ENCODE measurements around the gene FRS2.

FRS2 gene

DNA sequence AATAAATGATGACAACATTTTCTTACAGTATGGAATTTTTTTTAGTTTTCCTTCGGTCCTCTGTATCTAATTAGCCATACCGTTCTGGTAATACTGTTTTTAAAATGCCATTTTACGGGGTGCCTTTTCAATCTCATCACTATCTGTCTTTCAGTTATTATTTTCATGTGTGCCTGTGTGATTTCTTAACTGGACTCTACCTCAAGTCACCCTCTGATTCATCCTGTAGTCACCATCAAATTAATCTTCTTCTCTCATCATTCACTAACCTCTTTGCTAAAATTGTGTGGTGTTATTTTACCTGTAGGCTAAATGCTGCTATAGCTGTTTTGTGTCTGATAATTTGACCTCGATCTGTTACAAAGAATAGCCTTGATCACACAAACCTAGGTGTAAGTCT, 99.0 kb downstream of the FRS2 start:
- DNase-seq (ENCODE audit: extremely low read depth, low read depth): no peak
- TF ChIP-seq, protein P1, sequence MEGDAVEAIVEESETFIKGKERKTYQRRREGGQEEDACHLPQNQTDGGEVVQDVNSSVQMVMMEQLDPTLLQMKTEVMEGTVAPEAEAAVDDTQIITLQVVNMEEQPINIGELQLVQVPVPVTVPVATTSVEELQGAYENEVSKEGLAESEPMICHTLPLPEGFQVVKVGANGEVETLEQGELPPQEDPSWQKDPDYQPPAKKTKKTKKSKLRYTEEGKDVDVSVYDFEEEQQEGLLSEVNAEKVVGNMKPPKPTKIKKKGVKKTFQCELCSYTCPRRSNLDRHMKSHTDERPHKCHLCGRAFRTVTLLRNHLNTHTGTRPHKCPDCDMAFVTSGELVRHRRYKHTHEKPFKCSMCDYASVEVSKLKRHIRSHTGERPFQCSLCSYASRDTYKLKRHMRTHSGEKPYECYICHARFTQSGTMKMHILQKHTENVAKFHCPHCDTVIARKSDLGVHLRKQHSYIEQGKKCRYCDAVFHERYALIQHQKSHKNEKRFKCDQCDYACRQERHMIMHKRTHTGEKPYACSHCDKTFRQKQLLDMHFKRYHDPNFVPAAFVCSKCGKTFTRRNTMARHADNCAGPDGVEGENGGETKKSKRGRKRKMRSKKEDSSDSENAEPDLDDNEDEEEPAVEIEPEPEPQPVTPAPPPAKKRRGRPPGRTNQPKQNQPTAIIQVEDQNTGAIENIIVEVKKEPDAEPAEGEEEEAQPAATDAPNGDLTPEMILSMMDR (IDR thresholded peaks at IDR 0.05; ENCODE audit: low read depth, low read length): no peak

DNA sequence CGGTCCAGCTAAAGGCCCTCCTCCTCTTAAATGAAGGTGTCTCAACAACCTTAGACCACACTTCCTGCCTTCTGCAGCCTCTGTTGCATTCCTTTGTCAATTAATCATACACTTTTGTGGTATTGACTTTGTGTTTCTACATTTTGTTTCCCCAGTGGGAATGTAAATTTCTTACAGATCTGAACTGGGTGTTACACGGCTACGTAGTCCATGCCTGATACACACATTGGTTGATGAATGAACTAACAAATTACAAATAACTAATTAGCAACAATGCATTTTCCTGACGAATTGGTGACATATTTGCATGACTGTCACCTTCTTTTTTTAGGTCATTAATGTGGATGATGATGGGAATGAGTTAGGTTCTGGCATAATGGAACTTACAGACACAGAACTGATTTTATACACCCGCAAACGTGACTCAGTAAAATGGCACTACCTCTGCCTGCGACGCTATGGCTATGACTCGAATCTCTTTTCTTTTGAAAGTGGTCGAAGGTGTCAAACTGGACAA, 99.9 kb downstream of the FRS2 start:
- TF ChIP-seq, protein P1 (IDR thresholded peaks at IDR 0.05; ENCODE audit: low read depth, low read length): no peak
- no peak for DNase-seq (ENCODE audit: extremely low read depth, low read depth)

DNA sequence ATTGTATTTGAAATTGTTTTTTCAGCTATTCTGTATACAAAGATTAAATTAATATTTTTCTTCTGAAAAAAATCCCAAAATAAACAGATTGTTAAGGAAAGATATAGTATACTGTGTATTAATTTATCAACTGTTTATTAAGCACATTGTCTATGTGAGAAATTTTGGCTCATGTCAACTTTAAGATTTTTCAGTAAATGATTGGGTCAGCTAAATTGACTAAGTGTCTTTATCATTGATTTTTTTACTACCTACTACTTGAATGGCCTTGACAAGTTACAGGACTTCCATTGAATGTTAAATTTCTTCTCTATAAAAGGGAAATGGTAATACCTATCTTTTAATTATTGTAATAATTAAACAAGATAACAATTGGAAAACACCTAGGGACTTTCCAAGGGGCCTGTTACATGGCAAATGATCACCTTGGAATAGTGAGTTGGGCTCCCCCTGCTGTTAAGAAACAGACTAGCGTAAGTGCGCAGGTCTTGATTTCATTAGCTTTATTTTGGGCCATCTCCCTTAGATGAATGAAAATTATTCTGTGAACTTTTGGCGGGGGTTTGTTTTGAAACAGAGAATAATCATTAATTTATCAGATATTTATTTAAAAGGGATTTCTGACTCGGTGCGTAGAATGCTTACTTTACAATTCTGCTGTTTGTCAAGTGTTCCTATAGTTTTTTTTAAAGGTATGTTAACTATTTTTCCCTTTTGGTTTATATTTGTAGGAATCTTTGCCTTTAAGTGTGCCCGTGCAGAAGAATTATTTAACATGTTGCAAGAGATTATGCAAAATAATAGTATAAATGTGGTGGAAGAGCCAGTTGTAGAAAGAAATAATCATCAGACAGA, 100.6 kb downstream of the FRS2 start:
- TF ChIP-seq, protein P1 (IDR thresholded peaks at IDR 0.05; ENCODE audit: low read depth, low read length): peak; percentile 77
- DNase-seq (ENCODE audit: extremely low read depth, low read depth): peak; percentile 29

DNA sequence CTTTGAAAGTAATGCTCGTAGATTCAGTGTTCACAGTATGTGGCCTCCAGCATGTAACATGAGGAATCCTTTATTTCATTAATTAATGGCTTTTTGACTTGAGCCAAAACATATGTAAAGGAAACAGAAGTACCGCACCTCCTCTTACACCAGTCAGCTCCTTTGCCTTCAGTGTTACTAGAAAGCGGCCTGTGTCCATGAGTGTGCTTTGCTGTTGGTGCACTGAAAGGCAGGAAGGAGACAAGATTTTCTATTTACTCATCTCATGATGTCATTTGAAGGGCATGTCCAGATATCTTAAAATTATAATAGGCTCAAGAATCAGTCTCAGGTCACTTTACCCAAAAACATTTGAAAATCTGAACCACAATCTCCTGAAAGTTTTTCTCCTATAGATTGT, 105.2 kb downstream of the FRS2 start:
- DNase-seq (ENCODE audit: extremely low read depth, low read depth): no peak
- TF ChIP-seq, protein P1 (IDR thresholded peaks at IDR 0.05; ENCODE audit: low read depth, low read length): no peak

DNA sequence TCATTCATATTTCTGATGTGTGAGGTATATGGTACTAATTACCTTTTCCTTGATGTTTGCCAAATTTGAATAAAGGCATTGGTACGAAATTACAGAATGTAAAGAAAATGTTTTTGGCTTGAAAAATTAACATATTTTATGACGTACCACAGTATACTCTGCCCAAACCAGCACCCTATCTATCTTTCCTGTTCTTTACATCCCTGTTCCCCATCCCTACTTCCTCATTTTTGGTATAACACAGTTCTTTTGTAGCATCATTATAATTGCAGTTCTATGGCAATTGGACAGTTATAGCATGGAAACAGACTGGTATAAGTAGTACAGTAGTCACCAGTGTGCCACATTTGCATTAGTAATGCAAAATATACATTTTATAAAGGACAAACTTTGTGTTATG, 108.1 kb downstream of the FRS2 start:
- DNase-seq (ENCODE audit: extremely low read depth, low read depth): no peak
- TF ChIP-seq, protein P1 (IDR thresholded peaks at IDR 0.05; ENCODE audit: low read depth, low read length): no peak

DNA sequence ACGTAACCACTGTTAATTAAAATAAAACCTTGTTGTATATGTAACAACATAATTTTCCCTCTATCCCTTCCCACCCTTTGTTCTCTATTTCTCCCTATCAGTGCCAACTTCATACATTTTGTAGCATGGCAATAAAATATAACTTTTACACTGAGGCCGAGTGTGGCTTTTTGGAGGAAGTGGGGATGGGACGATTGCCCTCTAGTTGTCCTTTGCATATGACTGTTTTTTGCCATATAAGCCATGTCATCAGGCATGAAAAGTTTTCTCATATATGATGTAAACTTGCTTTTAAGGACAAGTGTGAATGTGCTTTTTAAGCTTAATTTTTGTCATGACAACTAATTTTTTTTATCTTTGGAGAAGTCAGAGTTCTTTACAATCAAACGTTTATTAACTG, 108.8 kb downstream of the FRS2 start:
- TF ChIP-seq, protein P1 (IDR thresholded peaks at IDR 0.05; ENCODE audit: low read depth, low read length): no peak
- DNase-seq (ENCODE audit: extremely low read depth, low read depth): no peak

DNA sequence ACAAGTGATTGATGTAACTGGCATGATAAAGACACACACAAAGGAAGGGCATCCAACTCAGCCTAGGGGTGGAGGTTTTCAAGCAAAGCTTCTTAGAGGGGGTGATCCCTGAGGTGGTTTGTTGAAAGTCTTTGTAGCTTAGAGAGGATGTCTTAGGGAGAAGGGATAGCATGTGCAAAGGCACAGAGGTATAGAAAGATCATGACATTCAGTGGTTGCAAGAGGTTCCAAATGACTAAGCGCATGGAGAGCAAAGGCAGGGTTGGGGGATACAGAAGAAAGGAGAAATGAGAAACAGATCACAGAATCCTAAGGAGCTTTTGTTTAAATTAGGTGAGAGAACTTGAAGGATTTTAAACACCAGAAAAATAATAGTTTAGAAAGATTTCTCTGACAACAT, 109.9 kb downstream of the FRS2 start:
- no peak for DNase-seq (ENCODE audit: extremely low read depth, low read depth)
- TF ChIP-seq, protein P1 (IDR thresholded peaks at IDR 0.05; ENCODE audit: low read depth, low read length): no peak
